T-helper 2 cell (primary cell): ENCODE data around the gene SEC62.
"Not testable (repeated sequence)": the region's sequence is repeated elsewhere in the genome, so short reads cannot be mapped to it uniquely, and the experiment has no call there.

ENCODE experiments used
- DNase-seq, 5 experiments: peaks; one replicate each; pipeline versions ENCODE4 v3.0.0 to v3.0.0-alpha.2; 2012 to 2022

The SEC62 gene

GRCh38 chr3:169968224-169968885 is 1.7 kb downstream of the SEC62 start:
- no peak for DNase-seq

- DNase-seq = no peak
These were observed 2.8 kb downstream of the SEC62 start for GRCh38 chr3:169969174-169970095.

GRCh38 chr3:169970847-169971246 is 4.2 kb downstream of the SEC62 start:
- no peak for DNase-seq

GRCh38 chr3:169971522-169971921 is 4.9 kb downstream of the SEC62 start:
- no peak for DNase-seq

- no peak for DNase-seq
These were observed 13.4 kb downstream of the SEC62 start for GRCh38 chr3:169980055-169980454.

- no peak for DNase-seq
These were observed 17.7 kb downstream of the SEC62 start for GRCh38 chr3:169984292-169984691.

GRCh38 chr3:169990431-169990830 is 23.8 kb downstream of the SEC62 start:
- no peak for DNase-seq

- DNase-seq = no peak
These were observed 25.5 kb downstream of the SEC62 start for GRCh38 chr3:169992156-169992555.

- DNase-seq = no peak
These were observed 26.2 kb downstream of the SEC62 start for GRCh38 chr3:169992781-169993180.

- no peak for DNase-seq
These were observed 27.2 kb downstream of the SEC62 start for GRCh38 chr3:169993761-169994160.

GRCh38 chr3:169996063-169996462 is 29.5 kb downstream of the SEC62 start:
- DNase-seq = no peak

GRCh38 chr3:169998668-169999131 is 32.1 kb downstream of the SEC62 start:
- no peak for DNase-seq

GRCh38 chr3:169999433-169999832 is 32.8 kb downstream of the SEC62 start:
- peak in 1 of 5 experiments; percentile 38 for DNase-seq

GRCh38 chr3:170000051-170000450 is 33.4 kb downstream of the SEC62 start:
- DNase-seq = no peak

- no peak for DNase-seq
These were observed 35.6 kb downstream of the SEC62 start for GRCh38 chr3:170002231-170002630.

- no peak for DNase-seq
These were observed 36.3 kb downstream of the SEC62 start for GRCh38 chr3:170002879-170003278.

GRCh38 chr3:170003881-170004356 is 37.3 kb downstream of the SEC62 start:
- no peak for DNase-seq

- peak in 1 of 5 experiments; percentile 80 for DNase-seq
These were observed 40.5 kb downstream of the SEC62 start for GRCh38 chr3:170007031-170007663.

- DNase-seq = no peak
These were observed 43.9 kb downstream of the SEC62 start for GRCh38 chr3:170010498-170010897.

- DNase-seq = no peak
These were observed 46.2 kb downstream of the SEC62 start for GRCh38 chr3:170012683-170013400.

GRCh38 chr3:170016057-170016456 is 49.5 kb downstream of the SEC62 start:
- DNase-seq = no peak

GRCh38 chr3:170019306-170019705 is 52.7 kb downstream of the SEC62 start:
- DNase-seq = not testable (repeated sequence)

GRCh38 chr3:170021083-170021482 is 54.5 kb downstream of the SEC62 start:
- no peak for DNase-seq
